HepG2 (cell line): ENCODE results near the gene OAF. TPM values are rescaled to one million over a fixed set of nuclear protein-coding genes. Genes with fewer than 3 reads are reported as not detected.

Experiments
- BCL3 ChIP-seq: sonication (generic); formaldehyde crosslinking; IDR thresholded peaks from 2 replicates; pipeline ENCODE4 v1.5.1; 2020; ENCODE audit warnings: mild to moderate bottlenecking, missing genetic modification reagents, moderate library complexity
- CBX5 ChIP-seq: sonication (generic); formaldehyde crosslinking; IDR thresholded peaks from 2 replicates; pipeline ENCODE4 v1.4.0; 2020; ENCODE audit warnings: missing genetic modification reagents, borderline replicate concordance
- CENPT ChIP-seq: sonication (generic); formaldehyde crosslinking; IDR thresholded peaks from 2 replicates; pipeline ENCODE4 v1.8.0; 2022; ENCODE audit warnings: low read depth, mild to moderate bottlenecking, moderate library complexity, missing genetic modification reagents
- CENPX ChIP-seq: sonication (generic); formaldehyde crosslinking; IDR thresholded peaks from 2 replicates; pipeline ENCODE4 v1.9.0; 2021; ENCODE audit warnings: mild to moderate bottlenecking, missing genetic modification reagents, moderate library complexity
- HMG20B ChIP-seq: conservative IDR thresholded peaks from 2 replicates; pipeline ENCODE4 v1.6.1; 2016; ENCODE audit warnings: missing genetic modification reagents, missing compliant biosample characterization
- HOXA9 ChIP-seq: sonication (generic); formaldehyde crosslinking; IDR thresholded peaks from 2 replicates; pipeline ENCODE4 v1.8.1; 2022; ENCODE audit warnings: missing genetic modification reagents, mild to moderate bottlenecking, moderate library complexity, borderline replicate concordance
- KDM4B ChIP-seq: sonication (generic); formaldehyde crosslinking; IDR thresholded peaks from 2 replicates; pipeline ENCODE4 v1.4.0; 2020; ENCODE audit warnings: missing genetic modification reagents
- MEIS1 ChIP-seq: sonication (generic); formaldehyde crosslinking; IDR thresholded peaks from 2 replicates; pipeline ENCODE4 v1.9.0; 2021; ENCODE audit warnings: mild to moderate bottlenecking, missing genetic modification reagents, moderate library complexity, borderline replicate concordance
- NCOA2 ChIP-seq: sonication (generic); formaldehyde crosslinking; IDR thresholded peaks from 2 replicates; pipeline ENCODE4 v1.8.0; 2022; ENCODE audit warnings: inconsistent platforms
- NPAS2 ChIP-seq: sonication (generic); formaldehyde crosslinking; IDR thresholded peaks from 2 replicates; pipeline ENCODE4 v1.8.0; 2022; ENCODE audit warnings: mild to moderate bottlenecking, missing genetic modification reagents, borderline replicate concordance
- RXRB ChIP-seq: IDR thresholded peaks from 2 replicates; pipeline ENCODE4 v1.6.1; 2016; ENCODE audit warnings: borderline replicate concordance, missing genetic modification reagents, missing compliant biosample characterization
- SMYD3 ChIP-seq: sonication (generic); formaldehyde crosslinking; IDR thresholded peaks from 2 replicates; pipeline ENCODE4 v1.8.1; 2023; ENCODE audit warnings: mild to moderate bottlenecking, missing genetic modification reagents
- SP5 ChIP-seq: IDR thresholded peaks from 2 replicates; pipeline ENCODE4 v1.6.1; 2016; ENCODE audit warnings: low read depth, borderline replicate concordance
- TCF7L2 ChIP-seq: IDR thresholded peaks from 2 replicates; pipeline ENCODE4 v1.6.1; 2011; ENCODE audit warnings: mild to moderate bottlenecking, low read depth, low read length, moderate library complexity
- ZNF143 ChIP-seq: sonication (generic); formaldehyde crosslinking; IDR thresholded peaks from 2 replicates; pipeline ENCODE4 v1.4.0; 2020; ENCODE audit warnings: missing genetic modification reagents
- ZNF468 ChIP-seq: sonication (generic); formaldehyde crosslinking; IDR thresholded peaks from 2 replicates; pipeline ENCODE4 v1.8.0; 2022; ENCODE audit warnings: mild to moderate bottlenecking, moderate library complexity, missing genetic modification reagents
- ZNF512 ChIP-seq: sonication (generic); formaldehyde crosslinking; IDR thresholded peaks from 2 replicates; pipeline ENCODE4 v1.4.0; 2020; ENCODE audit warnings: mild to moderate bottlenecking, missing genetic modification reagents
- ZNF615 ChIP-seq: sonication (generic); formaldehyde crosslinking; IDR thresholded peaks from 2 replicates; pipeline ENCODE4 v1.5.0; 2020; ENCODE audit warnings: mild to moderate bottlenecking, missing genetic modification reagents, borderline replicate concordance
- ZNF687 ChIP-seq: sonication (generic); formaldehyde crosslinking; IDR thresholded peaks from 2 replicates; pipeline ENCODE4 v1.5.1; 2020; ENCODE audit warnings: mild to moderate bottlenecking, missing genetic modification reagents, moderate library complexity
- ZUFSP ChIP-seq: sonication (generic); formaldehyde crosslinking; IDR thresholded peaks from 2 replicates; pipeline ENCODE4 v1.9.0; 2021; ENCODE audit warnings: missing genetic modification reagents, mild to moderate bottlenecking, borderline replicate concordance
- polyA plus RNA-seq, 8 experiments: library from polyadenylated mRNA; depleted of rRNA in 3 of 8; stranded (reverse) in 7 of 8; unstranded in 1 of 8; fragments of >200 nt; fragmentation: Illumina TruSeq in 4 of 8; extraction: Trizol in 4 of 8; gene quantifications; 2 replicates each; pipeline versions ENCODE4 v1.2.1 to v1.2.3, GENCODE V29; 2011 to 2016; ENCODE audit warnings: low read depth in 4 of 8, missing spikeins in 1 of 8, mixed read lengths in 1 of 8; ENCODE audit not compliant: insufficient read depth in 1 of 8
- total RNA-seq, 5 experiments: library from RNA; depleted of rRNA; stranded (reverse); fragments of >200 nt; fragmentation: Illumina TruSeq; extraction: Trizol; gene quantifications; 2 replicates each; pipeline ENCODE4 v1.2.3, GENCODE V29; 2016; ENCODE audit warnings: low read depth in 1 of 5

OAF gene
- total and polyA plus RNA-seq, 2 of the 13 experiments (the other 11 are each of a cell fraction or from before 2014, with no cell fraction given), result 63.7 to 94.6 TPM

GRCh38 chr11:120217941-120218694, 7.3 kb downstream of the OAF start (continued):
- TF ChIP-seq BCL3, result 0 out of 2 replicates have a peak, but pooled peaks have one; percentile 48
- TF ChIP-seq ZNF615, result no peak
- no peak for TF ChIP-seq ZUFSP (CRISPR knock-in tag)
- no peak for TF ChIP-seq HOXA9 (CRISPR knock-in tag)
- no peak for TF ChIP-seq MEIS1 (CRISPR knock-in tag)
- 0 out of 2 replicates have a peak, but pooled peaks have one; percentile 59 for TF ChIP-seq KDM4B (CRISPR knock-in tag)
- TF ChIP-seq TCF7L2, result no peak
- no peak for TF ChIP-seq ZNF143
- TF ChIP-seq NPAS2 (CRISPR knock-in tag), result no peak
- TF ChIP-seq SMYD3 (CRISPR knock-in tag), result no peak
- TF ChIP-seq ZNF468 (CRISPR knock-in tag), result no peak
- peak; percentile 16; the same call in 1 of the 2 replicates for TF ChIP-seq NCOA2 (CRISPR knock-in tag)
- TF ChIP-seq RXRB, result peak; percentile 43; the same call in 1 of the 2 replicates
- TF ChIP-seq SP5, result no peak
- TF ChIP-seq ZNF687 (CRISPR knock-in tag), result peak; percentile 88
- no peak for TF ChIP-seq CENPT
- TF ChIP-seq ZNF512 (CRISPR knock-in tag), result no peak
- no peak for TF ChIP-seq HMG20B (CRISPR knock-in tag)
- no peak for TF ChIP-seq CENPX (CRISPR knock-in tag)
- peak; percentile 7; the same call in 1 of the 2 replicates for TF ChIP-seq CBX5
